Posterior cingulate gyrus (tissue), 11 donors: ENCODE data around the gene CCT5.
"Not testable (repeated sequence)": the region's sequence is repeated elsewhere in the genome, so short reads cannot be mapped to it uniquely, and the experiment has no call there.

Experiments
- DNase-seq, 10 donors: peaks; one replicate each; pipeline versions ENCODE4 v3.0.0 to v3.0.0-alpha.2; 2020 to 2021; ENCODE audit warnings: mixed read lengths in 3 of 10
- intact Hi-C: fragments of 100-400 bp; cut with DNase I; formaldehyde crosslinking; loops from one replicate; pipeline ENCODE4 v1.15.1; 2023

Gene CCT5

DNA sequence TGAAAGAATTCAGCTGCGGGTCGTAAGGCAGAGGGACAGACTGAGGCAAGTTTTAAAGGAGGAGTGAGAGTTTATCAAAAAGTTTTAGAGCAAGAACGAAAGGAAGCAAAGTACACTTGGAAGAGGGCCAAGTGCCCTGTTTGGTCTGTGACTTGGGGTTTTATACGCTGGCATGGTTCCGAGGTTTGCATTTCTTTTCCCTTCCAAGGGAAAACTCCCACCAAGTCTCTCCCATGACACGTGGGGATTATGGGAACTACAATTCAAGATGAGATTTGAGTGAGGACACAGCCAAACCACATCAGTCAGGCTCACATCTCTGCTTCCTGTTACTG lies 22.8 kb downstream of the CCT5 start:
- DNase-seq, intact Hi-C loops: not testable (repeated sequence)

DNA sequence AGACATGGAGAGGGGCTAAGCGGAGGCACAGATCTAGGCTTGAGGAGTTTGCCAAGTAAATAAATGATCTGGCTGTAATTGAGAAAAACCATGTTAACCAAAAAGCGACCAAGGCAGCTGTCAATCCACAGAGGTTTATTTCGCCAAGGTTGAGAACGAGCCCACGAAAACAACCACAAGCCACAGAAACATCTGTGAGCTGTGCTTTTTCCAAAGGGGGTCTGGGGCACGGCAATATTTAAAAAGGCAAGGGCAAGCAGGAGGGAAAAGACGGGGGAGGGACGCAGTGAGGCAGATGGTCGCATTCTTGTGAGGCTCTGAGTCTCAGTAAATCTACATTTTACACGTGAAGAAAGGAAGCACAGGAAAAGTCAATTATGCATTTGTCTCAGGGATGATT lies 25.4 kb downstream of the CCT5 start:
- intact Hi-C loops = no loop called here
- peak in 1 of 10 donors; percentile 5 for DNase-seq

DNA sequence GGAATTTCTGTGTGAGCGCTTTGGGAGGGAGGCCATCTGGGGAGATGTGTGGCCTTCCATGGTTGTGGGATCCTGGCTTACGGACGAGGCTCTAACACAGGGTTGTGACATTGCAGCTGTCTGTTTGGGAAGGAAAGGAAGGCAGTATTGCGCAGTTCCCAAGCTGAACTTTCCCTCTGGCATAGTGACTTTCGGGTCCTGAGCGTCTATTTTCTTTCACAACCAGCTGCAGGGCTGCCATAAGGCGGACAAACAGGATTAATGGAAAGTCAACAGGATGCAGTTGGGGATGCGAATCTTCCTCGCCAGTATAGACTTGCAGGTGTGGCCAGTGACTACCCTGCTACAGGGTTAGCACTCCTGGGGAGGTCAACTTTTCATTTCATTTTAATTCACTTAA lies 25.9 kb downstream of the CCT5 start:
- DNase-seq = peak in 1 of 10 donors; percentile 31
- intact Hi-C loops = no loop called here

DNA sequence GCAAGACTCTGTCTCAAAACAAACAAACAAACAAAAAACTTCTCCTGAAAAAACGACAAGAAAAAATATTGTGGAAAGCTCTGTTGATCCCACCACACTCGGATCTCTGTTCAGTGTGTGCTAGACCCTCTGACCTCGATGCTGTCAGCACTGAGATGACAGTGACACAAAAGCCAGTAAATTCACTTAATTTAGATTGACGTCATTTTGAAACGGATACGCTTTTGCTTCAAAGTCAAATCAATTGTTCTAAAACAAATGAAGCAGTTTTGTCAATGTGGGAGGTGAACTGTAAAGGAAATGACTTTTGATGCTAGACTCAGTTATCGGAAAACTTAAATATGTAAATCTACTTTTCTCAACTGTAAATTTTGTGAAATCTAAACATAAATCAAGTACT lies 26.6 kb downstream of the CCT5 start:
- intact Hi-C loops = no loop called here
- DNase-seq = no peak

- intact Hi-C loops = no loop called here
- DNase-seq = peak in 1 of 10 donors; percentile 59
These were observed 27.9 kb downstream of the CCT5 start for GRCh38 chr5:10277773-10278630.

DNA sequence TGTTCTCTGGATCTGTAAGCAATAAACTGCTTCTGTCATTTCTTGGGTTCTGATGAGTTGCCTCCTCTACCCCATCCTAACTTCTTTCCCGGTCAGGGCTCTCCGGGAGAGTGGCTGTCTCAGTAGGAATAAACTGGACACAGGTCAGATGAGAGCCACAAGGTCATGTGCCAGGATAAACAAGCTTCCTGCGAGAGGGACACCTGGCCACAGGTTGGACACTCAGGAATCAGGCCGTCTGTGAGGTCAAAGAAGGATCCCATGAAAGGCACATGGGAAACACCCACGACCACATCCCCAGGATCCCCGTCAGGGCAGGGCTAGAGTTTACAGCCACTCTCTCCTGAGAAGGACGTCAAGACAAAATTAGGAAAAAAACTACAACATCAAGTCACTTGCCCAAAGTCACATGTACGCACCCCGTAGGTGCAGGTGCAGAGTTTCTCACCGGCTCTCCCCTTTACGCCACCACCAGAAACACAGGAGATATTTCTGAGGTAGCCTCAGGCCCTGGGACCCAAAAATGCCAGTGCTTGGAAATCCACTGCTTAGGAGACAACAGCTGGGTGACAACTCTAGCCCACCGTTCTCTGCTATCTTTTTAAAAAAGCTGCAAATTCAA lies 28.7 kb downstream of the CCT5 start:
- DNase-seq = peak in 1 of 10 donors; percentile 24
- intact Hi-C loops = no loop called here

GRCh38 chr5:10279328-10279727 lies 29.2 kb downstream of the CCT5 start:
- intact Hi-C loops = no loop called here
- DNase-seq = peak in 1 of 10 donors; percentile 22

DNA sequence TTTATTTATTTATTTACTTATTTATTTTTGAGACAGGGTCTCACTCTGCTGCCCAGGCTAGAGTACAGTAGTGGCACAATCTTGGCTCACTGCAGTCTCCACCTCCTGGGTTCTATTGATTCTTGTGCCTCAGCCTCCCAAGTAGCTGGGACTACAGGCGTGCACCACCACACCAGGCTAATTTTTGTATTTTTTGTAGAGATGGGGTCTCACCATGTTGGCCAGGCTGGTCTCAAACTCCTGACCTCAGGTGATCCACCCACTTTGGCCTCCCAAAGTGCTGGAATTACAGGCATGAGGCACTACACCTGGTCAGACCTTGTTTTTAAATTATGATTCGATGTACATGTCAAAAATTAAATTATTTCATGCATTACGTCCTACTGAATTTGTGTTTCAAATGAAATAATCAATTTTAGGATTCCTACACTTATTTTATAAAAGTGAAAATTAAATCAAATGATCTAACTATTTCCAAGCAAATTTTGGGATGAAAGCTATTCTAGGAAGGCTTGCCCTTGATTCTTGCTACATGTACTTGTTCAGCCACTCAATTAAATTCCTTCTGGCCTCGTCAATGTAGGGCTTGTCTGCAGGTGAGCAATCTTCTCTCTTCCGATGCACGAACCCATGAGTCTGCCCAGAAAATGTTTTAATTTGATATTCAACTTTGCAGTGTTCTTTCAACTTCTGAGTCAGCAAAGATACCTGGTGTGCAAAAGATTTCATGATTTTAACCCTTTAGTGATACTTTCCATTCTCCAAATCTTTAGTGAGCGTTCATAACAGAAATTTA lies 30.0 kb downstream of the CCT5 start:
- intact Hi-C loops = loop anchor here (10.0 kb wide), 2 partner anchors 75 to 345 kb away; partner anchors contain the start of gene MARCHF6
- peak in 1 of 10 donors; percentile 11 for DNase-seq

DNA sequence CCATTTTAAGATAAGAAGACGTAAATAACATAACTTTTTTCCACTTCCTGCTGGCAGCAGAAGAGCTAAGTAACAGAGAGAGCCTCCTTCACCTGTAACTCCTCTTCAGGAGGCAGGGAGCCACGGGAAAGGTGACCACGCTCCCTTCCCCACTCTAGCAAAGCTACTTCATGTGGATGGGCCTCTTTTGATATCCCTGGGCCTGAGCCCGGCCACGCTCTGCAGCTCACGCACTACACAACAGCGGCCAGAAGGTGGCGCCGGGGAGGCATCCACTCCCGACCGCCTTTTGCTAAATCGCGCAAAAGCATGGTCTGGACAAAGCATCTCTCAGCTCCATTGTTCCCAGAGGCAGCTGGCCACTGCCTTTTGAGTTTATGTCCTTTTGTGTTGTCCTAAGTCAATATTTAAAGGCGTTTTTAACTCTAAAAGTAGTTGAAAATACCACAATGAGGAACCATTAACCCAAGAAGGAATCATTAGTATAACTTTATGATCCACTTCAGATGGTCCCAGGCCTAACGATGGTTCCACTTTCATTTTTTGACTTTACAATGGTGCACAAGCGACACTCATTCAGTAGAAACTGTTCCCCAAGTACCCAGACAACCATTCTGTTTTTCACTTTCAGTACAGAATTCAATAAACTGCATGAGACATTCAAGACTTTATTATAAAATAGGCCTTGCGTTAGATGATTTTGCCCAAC lies 34.0 kb downstream of the CCT5 start:
- peak; percentile 77 to 98 (median 92) for DNase-seq
- intact Hi-C loops = loop anchor here (1.0 to 10.0 kb wide), 3 partner anchors 71 to 341 kb away; partner anchors contain the start of gene MARCHF6

- intact Hi-C loops = loop anchor here (10.0 kb wide), 2 partner anchors 69 to 339 kb away; partner anchors contain the start of gene MARCHF6
- DNase-seq = peak in 1 of 10 donors; percentile 59
These were observed 35.3 kb downstream of the CCT5 start for GRCh38 chr5:10285362-10285761.

DNA sequence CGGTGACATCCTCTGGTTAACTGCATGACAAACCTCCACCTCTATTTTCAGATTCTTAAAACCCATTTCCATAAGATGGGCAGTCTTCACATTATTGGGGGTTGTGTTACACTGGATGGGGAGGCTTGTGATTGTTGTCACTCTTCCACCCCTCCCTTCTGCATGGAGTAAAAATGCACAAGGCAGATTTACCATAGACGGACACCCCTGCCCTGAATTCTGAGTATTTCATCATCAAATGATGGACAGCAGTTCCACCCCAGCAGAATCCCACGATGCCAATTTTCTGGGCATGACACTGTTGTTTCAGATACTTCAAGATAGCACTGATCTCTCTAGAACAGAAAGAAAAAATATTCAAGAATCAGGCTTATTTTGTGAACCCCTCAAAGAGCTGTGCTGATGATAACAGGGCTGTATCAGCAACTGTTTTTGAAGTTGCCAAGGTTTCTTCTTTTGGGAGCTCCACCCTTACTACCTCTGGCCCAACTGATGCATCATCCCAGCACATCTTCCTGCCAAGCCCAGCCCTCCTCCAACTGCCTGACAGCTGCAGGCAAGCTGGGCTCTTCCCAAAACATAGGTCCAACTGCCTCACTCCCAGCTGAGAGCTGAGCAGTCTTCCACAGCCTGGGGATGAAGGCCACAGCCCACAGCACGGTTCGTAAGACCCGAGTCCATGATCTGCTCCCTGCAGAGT lies 36.2 kb downstream of the CCT5 start:
- intact Hi-C loops = loop anchor here (10.0 kb wide), 2 partner anchors 68 to 338 kb away; partner anchors contain the start of gene MARCHF6
- peak in 8 of 10 donors; percentile 41 to 93 (median 62) for DNase-seq

DNA sequence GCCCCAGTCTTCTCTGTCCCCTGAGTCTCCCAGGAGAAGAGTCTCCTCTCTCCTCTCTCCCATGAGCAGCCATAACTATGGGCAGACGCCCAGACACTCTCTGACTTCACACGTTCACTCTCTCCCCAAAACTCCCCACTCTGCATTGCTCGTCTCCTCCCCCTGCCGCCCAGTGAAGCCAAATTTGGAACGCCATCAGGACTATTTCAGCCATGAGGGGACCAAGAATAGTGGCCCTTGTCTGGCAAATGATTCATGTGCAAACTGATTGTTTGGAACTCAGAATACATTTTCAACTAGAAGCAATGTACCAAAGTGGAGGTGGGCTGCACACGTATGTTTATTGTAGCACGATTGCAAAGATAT lies 36.8 kb downstream of the CCT5 start:
- intact Hi-C loops = loop anchor here (10.0 kb wide), 2 partner anchors 68 to 338 kb away; partner anchors contain the start of gene MARCHF6
- peak in 5 of 10 donors; percentile 37 to 91 (median 48) for DNase-seq

- intact Hi-C loops = loop anchor here (10.0 kb wide), 2 partner anchors 66 to 336 kb away; partner anchors contain the start of gene MARCHF6
- DNase-seq = peak in 7 of 10 donors; percentile 14 to 85 (median 42)
These were observed 38.6 kb downstream of the CCT5 start for GRCh38 chr5:10288592-10289219.

DNA sequence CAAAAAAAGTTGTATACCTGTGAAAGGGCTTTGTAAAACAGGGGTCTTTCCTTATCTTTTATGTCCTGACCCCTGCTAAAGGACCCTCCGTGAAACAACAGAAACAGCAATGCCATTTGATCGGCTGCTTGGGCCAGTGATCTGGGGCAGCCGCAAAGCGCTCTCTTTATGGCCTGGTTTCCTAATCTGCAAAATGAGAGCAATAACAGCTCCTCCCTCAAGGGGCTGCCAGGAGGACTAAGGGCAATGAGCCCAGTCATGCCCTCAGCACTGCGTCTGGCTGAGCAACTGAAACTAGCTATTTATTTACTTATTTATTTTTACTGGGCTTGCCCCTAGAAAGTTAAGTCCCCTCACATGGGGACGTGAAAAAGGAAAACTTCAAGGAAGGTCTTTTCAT lies 39.3 kb downstream of the CCT5 start:
- DNase-seq = peak in 1 of 10 donors; percentile 24
- intact Hi-C loops = loop anchor here (10.0 kb wide), 2 partner anchors 65 to 335 kb away; partner anchors contain the start of gene MARCHF6

- intact Hi-C loops = loop anchor here (10.0 kb wide), 2 partner anchors 65 to 335 kb away; partner anchors contain the start of gene MARCHF6
- peak in 1 of 10 donors; percentile 69 for DNase-seq
These were observed 39.9 kb downstream of the CCT5 start for GRCh38 chr5:10289991-10290390.

GRCh38 chr5:10290438-10290837 lies 40.4 kb downstream of the CCT5 start:
- DNase-seq = peak in 1 of 10 donors; percentile 10
- intact Hi-C loops = no loop called here

- intact Hi-C loops = no loop called here
- DNase-seq = peak in 1 of 10 donors; percentile 10
These were observed 41.7 kb downstream of the CCT5 start for GRCh38 chr5:10291692-10292339.
